Neural cell (in vitro differentiated cells): ENCODE measurements around the gene SRRM1. TPM values are rescaled to one million over a fixed set of nuclear protein-coding genes. Genes with fewer than 3 reads are reported as not detected.

Experiments used
- H2AFZ ChIP-seq: fragments of 200-600, 300-800 bp; sonication (generic), shearing (Covaris generic); 2 replicates; pipeline ENCODE4 v1.6.0; 2014; ENCODE audit warnings: low read depth, mild to moderate bottlenecking, antibody characterized with exemption, low read length, moderate library complexity
- H3F3A ChIP-seq: fragments of 200-600 bp; shearing (Covaris generic); 2 replicates; pipeline ENCODE4 v1.6.1; 2016; ENCODE audit warnings: mild to moderate bottlenecking, moderate library complexity, mixed read lengths, antibody characterized with exemption, low read length; ENCODE audit not compliant: insufficient read depth, poor library complexity, severe bottlenecking
- H3K27ac ChIP-seq: fragments of 200-600, 300-800 bp; sonication (generic), shearing (Covaris generic); 2 replicates; pipeline ENCODE4 v1.5.1; 2014; ENCODE audit warnings: mild to moderate bottlenecking, low read length, moderate library complexity
- H3K27me3 ChIP-seq: fragments of 300-800, 200-600 bp; sonication (generic), shearing (Covaris generic); 2 replicates; pipeline ENCODE4 v1.6.0; 2014; ENCODE audit warnings: mild to moderate bottlenecking, low read depth, low read length, moderate library complexity; ENCODE audit not compliant: insufficient read depth
- H3K36me3 ChIP-seq: fragments of 300-800, 200-600 bp; sonication (generic), shearing (Covaris generic); 2 replicates; pipeline ENCODE4 v1.5.1; 2014; ENCODE audit warnings: mild to moderate bottlenecking, antibody characterized with exemption, low read length, moderate library complexity; ENCODE audit not compliant: insufficient read depth
- H3K4me2 ChIP-seq: fragments of 300-800, 200-600 bp; sonication (generic), shearing (Covaris generic); 2 replicates; pipeline ENCODE4 v1.6.0; 2014; ENCODE audit warnings: mild to moderate bottlenecking, low read length
- H3K4me3 ChIP-seq: fragments of 300-800, 200-600 bp; sonication (generic), shearing (Covaris generic); 2 replicates; pipeline ENCODE4 v1.5.1; 2014; ENCODE audit warnings: mild to moderate bottlenecking, low read length, moderate library complexity
- H3K79me2 ChIP-seq: fragments of 200-600 bp; shearing (Covaris generic); replicated peaks from 2 replicates; pipeline ENCODE4 v1.6.0; 2014; ENCODE audit warnings: mild to moderate bottlenecking, low read length, moderate library complexity; ENCODE audit not compliant: insufficient read depth
- H3K9ac ChIP-seq: fragments of 300-800, 200-600 bp; sonication (generic), shearing (Covaris generic); 2 replicates; pipeline ENCODE4 v1.6.1; 2016; ENCODE audit warnings: mild to moderate bottlenecking, low read length, mixed read lengths
- H3K9me2 ChIP-seq: fragments of 200-600 bp; shearing (Covaris generic); 2 replicates; pipeline ENCODE4 v1.6.1; 2016; ENCODE audit warnings: mild to moderate bottlenecking, low read length, mixed read lengths; ENCODE audit not compliant: insufficient read depth
- H3K9me3 ChIP-seq: fragments of 200-600, 300-800 bp; sonication (generic), shearing (Covaris generic); 2 replicates; pipeline ENCODE4 v1.6.1; 2016; ENCODE audit warnings: mild to moderate bottlenecking, mixed run types, low read length, moderate library complexity, mixed read lengths
- H4K20me1 ChIP-seq: fragments of 200-600 bp; shearing (Covaris generic); 2 replicates; pipeline ENCODE4 v1.6.1; 2016; ENCODE audit warnings: mild to moderate bottlenecking, mixed run types; ENCODE audit not compliant: insufficient read depth
- EP300 ChIP-seq: fragments of 450-650 bp; conservative IDR thresholded peaks from 2 replicates; pipeline ENCODE4 v1.6.1; 2014; ENCODE audit warnings: antibody characterized with exemption, mild to moderate bottlenecking, moderate library complexity; ENCODE audit not compliant: poor library complexity, severe bottlenecking
- EZH2 ChIP-seq: fragments of 200-600, 300-800 bp; shearing (Covaris generic), sonication (generic); IDR thresholded peaks from 2 replicates; pipeline ENCODE4 v1.6.1; 2014; ENCODE audit warnings: antibody characterized with exemption, low read length, borderline replicate concordance, mild to moderate bottlenecking; ENCODE audit not compliant: insufficient read depth, poor library complexity, severe bottlenecking
- MXI1 ChIP-seq: fragments of 450-650 bp; conservative IDR thresholded peaks from 2 replicates; pipeline ENCODE4 v1.6.1; 2014; ENCODE audit warnings: antibody characterized with exemption, mild to moderate bottlenecking; ENCODE audit not compliant: poor library complexity, severe bottlenecking
- POLR2AphosphoS5 ChIP-seq: IDR thresholded peaks from 2 replicates; pipeline ENCODE4 v1.6.1; 2012
- RAD21 ChIP-seq: fragments of 450-650 bp; conservative IDR thresholded peaks from 2 replicates; pipeline ENCODE4 v1.6.1; 2014; ENCODE audit warnings: antibody characterized with exemption, mild to moderate bottlenecking, moderate library complexity
- SMC3 ChIP-seq: fragments of 450-650 bp; conservative IDR thresholded peaks from 2 replicates; pipeline ENCODE4 v1.6.1; 2014; ENCODE audit warnings: antibody characterized with exemption, mild to moderate bottlenecking, moderate library complexity; ENCODE audit not compliant: poor library complexity
- TAF1 ChIP-seq: IDR thresholded peaks from 2 replicates; pipeline ENCODE4 v1.6.1; 2012; ENCODE audit warnings: low read depth
- polyA plus RNA-seq: library from polyadenylated mRNA; depleted of rRNA; stranded (reverse); fragments of >200 nt; gene quantifications from 2 replicates; pipeline ENCODE4 v1.2.3, GENCODE V29; 2014
- TF ChIP-seq, protein P1 (sequence below): IDR thresholded peaks from 2 replicates; pipeline ENCODE4 v1.6.1; 2012; ENCODE audit warnings: borderline replicate concordance
- TF ChIP-seq, protein P2 (sequence below): fragments of 450-650 bp; IDR thresholded peaks from 2 replicates; pipeline ENCODE4 v1.5.1; 2014; ENCODE audit warnings: antibody characterized with exemption, mild to moderate bottlenecking, moderate library complexity; ENCODE audit not compliant: poor library complexity, severe bottlenecking

Gene SRRM1
- polyA plus RNA-seq, 1 donor from 2014 or later: 37.1 TPM

DNA sequence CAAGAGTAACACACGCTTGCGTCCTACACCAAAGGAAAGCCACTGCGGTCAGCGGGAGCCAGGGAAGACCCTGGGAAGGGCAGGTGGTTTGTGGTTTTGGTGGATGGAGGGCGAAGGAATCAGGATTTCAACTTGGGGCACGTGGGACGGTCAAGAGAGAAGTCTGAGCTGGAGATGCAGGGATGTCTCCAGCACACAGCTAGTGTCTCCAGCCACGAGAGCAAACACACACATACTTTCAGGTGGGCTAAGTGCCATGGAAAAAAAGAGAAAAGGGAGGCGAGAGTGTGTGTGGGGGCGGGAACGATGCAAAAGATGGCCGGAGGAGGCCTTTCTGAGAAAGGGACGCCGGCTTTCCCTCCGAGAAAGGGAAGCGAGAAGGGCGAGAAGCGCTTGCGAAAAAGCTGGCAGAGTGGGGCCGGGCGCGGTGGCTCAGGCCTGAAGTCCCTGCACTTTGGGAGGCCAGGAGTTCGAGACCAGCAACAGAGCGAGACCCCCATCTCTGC lies 1.4 kb upstream of the SRRM1 start:
- H3K9ac ChIP-seq: peak overlapping the region; percentile 100
- H3K79me2 ChIP-seq: peaks cover 27% of the 10 kb centered on the region
- no peaks in the 10 kb centered on the region for H4K20me1 ChIP-seq
- TF ChIP-seq, protein P1, sequence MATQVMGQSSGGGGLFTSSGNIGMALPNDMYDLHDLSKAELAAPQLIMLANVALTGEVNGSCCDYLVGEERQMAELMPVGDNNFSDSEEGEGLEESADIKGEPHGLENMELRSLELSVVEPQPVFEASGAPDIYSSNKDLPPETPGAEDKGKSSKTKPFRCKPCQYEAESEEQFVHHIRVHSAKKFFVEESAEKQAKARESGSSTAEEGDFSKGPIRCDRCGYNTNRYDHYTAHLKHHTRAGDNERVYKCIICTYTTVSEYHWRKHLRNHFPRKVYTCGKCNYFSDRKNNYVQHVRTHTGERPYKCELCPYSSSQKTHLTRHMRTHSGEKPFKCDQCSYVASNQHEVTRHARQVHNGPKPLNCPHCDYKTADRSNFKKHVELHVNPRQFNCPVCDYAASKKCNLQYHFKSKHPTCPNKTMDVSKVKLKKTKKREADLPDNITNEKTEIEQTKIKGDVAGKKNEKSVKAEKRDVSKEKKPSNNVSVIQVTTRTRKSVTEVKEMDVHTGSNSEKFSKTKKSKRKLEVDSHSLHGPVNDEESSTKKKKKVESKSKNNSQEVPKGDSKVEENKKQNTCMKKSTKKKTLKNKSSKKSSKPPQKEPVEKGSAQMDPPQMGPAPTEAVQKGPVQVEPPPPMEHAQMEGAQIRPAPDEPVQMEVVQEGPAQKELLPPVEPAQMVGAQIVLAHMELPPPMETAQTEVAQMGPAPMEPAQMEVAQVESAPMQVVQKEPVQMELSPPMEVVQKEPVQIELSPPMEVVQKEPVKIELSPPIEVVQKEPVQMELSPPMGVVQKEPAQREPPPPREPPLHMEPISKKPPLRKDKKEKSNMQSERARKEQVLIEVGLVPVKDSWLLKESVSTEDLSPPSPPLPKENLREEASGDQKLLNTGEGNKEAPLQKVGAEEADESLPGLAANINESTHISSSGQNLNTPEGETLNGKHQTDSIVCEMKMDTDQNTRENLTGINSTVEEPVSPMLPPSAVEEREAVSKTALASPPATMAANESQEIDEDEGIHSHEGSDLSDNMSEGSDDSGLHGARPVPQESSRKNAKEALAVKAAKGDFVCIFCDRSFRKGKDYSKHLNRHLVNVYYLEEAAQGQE: no peak
- TF ChIP-seq TAF1 (no peak), POLR2AphosphoS5 (no peak), RAD21 (no peak), EP300 (no peak), MXI1 (no peak), SMC3 (no peak), EZH2 (no peak)
- TF ChIP-seq, protein P2, sequence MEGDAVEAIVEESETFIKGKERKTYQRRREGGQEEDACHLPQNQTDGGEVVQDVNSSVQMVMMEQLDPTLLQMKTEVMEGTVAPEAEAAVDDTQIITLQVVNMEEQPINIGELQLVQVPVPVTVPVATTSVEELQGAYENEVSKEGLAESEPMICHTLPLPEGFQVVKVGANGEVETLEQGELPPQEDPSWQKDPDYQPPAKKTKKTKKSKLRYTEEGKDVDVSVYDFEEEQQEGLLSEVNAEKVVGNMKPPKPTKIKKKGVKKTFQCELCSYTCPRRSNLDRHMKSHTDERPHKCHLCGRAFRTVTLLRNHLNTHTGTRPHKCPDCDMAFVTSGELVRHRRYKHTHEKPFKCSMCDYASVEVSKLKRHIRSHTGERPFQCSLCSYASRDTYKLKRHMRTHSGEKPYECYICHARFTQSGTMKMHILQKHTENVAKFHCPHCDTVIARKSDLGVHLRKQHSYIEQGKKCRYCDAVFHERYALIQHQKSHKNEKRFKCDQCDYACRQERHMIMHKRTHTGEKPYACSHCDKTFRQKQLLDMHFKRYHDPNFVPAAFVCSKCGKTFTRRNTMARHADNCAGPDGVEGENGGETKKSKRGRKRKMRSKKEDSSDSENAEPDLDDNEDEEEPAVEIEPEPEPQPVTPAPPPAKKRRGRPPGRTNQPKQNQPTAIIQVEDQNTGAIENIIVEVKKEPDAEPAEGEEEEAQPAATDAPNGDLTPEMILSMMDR: no peak
- no peaks in the 10 kb centered on the region for H3K9me3 ChIP-seq
- H3K27me3 ChIP-seq: no peaks in the 10 kb centered on the region
- no peaks in the 10 kb centered on the region for H3F3A ChIP-seq
- H3K36me3 ChIP-seq: no peaks in the 10 kb centered on the region
- peak overlapping the region; percentile 100 for H3K27ac ChIP-seq
- H3K4me3 ChIP-seq: peak overlapping the region; percentile 100
- H3K9me2 ChIP-seq: no peaks in the 10 kb centered on the region
- H3K4me2 ChIP-seq: peak overlapping the region; percentile 51
- no peak overlapping the region for H2AFZ ChIP-seq

DNA sequence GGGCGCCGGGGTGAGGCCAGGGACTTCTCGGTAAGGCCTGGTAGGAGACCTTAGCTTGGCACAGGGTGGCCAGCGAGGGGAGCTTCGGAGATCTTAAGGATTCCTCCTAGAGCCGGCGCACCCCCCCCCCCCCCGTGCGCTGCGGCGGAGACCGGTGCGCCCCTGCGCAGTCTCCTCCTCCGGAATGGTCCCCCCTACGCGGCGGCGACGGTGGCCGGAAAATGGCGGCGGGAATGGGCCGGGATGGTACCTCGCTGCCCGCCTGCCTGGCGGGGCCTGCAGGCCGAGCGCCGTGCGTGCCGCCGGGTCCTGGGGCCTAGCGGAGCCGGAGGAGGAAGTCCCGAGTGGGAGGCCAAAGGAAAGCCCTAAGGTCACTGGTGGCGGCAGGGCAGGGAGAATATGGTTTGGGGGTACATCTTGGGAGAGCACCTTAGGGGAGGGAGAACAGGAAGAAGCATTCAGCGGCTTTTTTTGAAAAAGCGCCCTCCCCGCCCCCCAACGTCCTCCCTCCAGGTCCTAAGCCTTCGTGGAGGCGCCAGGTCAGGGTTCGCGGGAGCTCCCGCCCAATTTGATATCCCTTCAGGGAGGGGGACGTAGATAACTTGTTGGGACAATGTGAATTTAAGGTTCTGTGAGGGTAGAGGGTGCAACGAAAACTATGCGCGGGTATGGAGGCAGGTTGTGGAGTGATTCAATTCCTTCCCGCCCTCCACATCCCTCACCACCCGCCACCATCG lies 429 bp downstream of the SRRM1 start:
- no peaks in the 10 kb centered on the region for H3K9me3 ChIP-seq
- peaks cover 42% of the 10 kb centered on the region for H3K79me2 ChIP-seq
- no peaks in the 10 kb centered on the region for H3F3A ChIP-seq
- no peaks in the 10 kb centered on the region for H3K9me2 ChIP-seq
- peaks cover 6% of the 10 kb centered on the region for H3K36me3 ChIP-seq
- peak overlapping the region; percentile 90 for H3K9ac ChIP-seq
- no peaks in the 10 kb centered on the region for H3K27me3 ChIP-seq
- H2AFZ ChIP-seq: peak overlapping the region; percentile 83
- peak overlapping the region; percentile 99 for H3K4me3 ChIP-seq
- peak overlapping the region; percentile 87 for H3K27ac ChIP-seq
- no peaks in the 10 kb centered on the region for H4K20me1 ChIP-seq
- peak overlapping the region; percentile 74 for H3K4me2 ChIP-seq
- no peak for TF ChIP-seq RAD21
- TF ChIP-seq POLR2AphosphoS5: no peak
- TF ChIP-seq, protein P2: no peak
- TF ChIP-seq EP300: no peak
- TF ChIP-seq MXI1: peak; percentile 41
- TF ChIP-seq EZH2: no peak
- TF ChIP-seq, protein P1: peak; percentile 64
- TF ChIP-seq TAF1: peak; percentile 71
- TF ChIP-seq SMC3: no peak
